K562 (cell line): Measurements from ENCODE around the gene WDR3.

Experiments
- HOXB6 ChIP-seq: fragments of 250-450 bp; sonication (Bioruptor Pico); IDR thresholded peaks from 2 replicates; pipeline ENCODE4 v1.5.1; 2022; ENCODE audit warnings: mild to moderate bottlenecking, borderline replicate concordance
- L3MBTL2 ChIP-seq: fragments of 450-650 bp; IDR thresholded peaks from 2 replicates; pipeline ENCODE4 v1.6.1; 2016; ENCODE audit warnings: mild to moderate bottlenecking, moderate library complexity
- POLR2AphosphoS5 ChIP-seq: IDR thresholded peaks from 2 replicates; pipeline ENCODE4 v1.6.1; 2011; ENCODE audit warnings: mild to moderate bottlenecking, low read depth, low read length, moderate library complexity; ENCODE audit not compliant: control insufficient read depth, insufficient read depth
- TF ChIP-seq, protein P1 (sequence below), 3 experiments: IDR thresholded peaks in 2 of 3; conservative IDR thresholded peaks in 1 of 3; 2 replicates each; pipeline ENCODE4 v1.5.1; 2011 to 2012; ENCODE audit warnings: low read length in 3 of 3, mild to moderate bottlenecking in 3 of 3, control low read depth in 2 of 3, improper control_type of control experiment in 1 of 3, inconsistent platforms in 1 of 3, low read depth in 1 of 3, mixed read lengths in 1 of 3, moderate library complexity in 1 of 3; ENCODE audit not compliant: insufficient read depth in 2 of 3

DNA sequence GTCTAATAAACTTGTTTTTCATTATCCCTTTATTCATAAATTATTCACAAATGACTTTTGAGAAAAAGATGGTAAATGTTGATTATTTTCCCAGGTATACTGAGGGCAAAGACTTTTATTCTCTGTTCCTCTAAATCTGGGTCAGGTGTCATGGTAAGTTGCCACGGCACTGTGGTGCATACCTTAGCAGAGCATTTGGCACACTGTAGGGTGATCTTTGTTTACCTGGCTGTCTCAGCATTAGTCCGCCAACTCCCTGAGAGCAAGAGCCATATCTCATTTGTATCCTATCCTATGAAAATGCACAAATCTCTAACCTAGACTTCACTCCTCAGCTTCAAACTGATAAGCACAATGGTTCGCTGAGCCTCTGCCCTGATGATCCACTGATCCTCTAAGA, 25.1 kb upstream of the WDR3 start:
- TF ChIP-seq L3MBTL2 (no peak), POLR2AphosphoS5 (no peak), HOXB6 (CRISPR knock-in tag) (no peak)
- TF ChIP-seq, protein P1, sequence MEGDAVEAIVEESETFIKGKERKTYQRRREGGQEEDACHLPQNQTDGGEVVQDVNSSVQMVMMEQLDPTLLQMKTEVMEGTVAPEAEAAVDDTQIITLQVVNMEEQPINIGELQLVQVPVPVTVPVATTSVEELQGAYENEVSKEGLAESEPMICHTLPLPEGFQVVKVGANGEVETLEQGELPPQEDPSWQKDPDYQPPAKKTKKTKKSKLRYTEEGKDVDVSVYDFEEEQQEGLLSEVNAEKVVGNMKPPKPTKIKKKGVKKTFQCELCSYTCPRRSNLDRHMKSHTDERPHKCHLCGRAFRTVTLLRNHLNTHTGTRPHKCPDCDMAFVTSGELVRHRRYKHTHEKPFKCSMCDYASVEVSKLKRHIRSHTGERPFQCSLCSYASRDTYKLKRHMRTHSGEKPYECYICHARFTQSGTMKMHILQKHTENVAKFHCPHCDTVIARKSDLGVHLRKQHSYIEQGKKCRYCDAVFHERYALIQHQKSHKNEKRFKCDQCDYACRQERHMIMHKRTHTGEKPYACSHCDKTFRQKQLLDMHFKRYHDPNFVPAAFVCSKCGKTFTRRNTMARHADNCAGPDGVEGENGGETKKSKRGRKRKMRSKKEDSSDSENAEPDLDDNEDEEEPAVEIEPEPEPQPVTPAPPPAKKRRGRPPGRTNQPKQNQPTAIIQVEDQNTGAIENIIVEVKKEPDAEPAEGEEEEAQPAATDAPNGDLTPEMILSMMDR (IDR thresholded peaks at IDR 0.05 in 2 of 3, conservative IDR thresholded peaks at IDR 0.05 in 1 of 3; ENCODE audit: insufficient read depth in 2 of 3, low read depth in 1 of 3, low read length in 3 of 3), result no peak
